ENCODE results near the gene SLC6A15.

GRCh38 chr12:84826925-84827324 is 85.7 kb downstream of the SLC6A15 start:
- no peak for TF ChIP-seq CTCF (conservative IDR thresholded peaks at IDR 0.05; ENCODE audit: low read depth, low read length)
- TF ChIP-seq EZH2 (IDR thresholded peaks at IDR 0.05; ENCODE audit: borderline replicate concordance, low read depth, low read length, poor library complexity, severe bottlenecking): no peak
